Measurements from ENCODE around the gene HNRNPUL1. TPM values are rescaled to one million over a fixed set of nuclear protein-coding genes. Genes with fewer than 3 reads are reported as not detected.

The HNRNPUL1 gene
- total and polyA plus RNA-seq, 2 experiments from 2014 or later = 204 to 207 TPM

DNA sequence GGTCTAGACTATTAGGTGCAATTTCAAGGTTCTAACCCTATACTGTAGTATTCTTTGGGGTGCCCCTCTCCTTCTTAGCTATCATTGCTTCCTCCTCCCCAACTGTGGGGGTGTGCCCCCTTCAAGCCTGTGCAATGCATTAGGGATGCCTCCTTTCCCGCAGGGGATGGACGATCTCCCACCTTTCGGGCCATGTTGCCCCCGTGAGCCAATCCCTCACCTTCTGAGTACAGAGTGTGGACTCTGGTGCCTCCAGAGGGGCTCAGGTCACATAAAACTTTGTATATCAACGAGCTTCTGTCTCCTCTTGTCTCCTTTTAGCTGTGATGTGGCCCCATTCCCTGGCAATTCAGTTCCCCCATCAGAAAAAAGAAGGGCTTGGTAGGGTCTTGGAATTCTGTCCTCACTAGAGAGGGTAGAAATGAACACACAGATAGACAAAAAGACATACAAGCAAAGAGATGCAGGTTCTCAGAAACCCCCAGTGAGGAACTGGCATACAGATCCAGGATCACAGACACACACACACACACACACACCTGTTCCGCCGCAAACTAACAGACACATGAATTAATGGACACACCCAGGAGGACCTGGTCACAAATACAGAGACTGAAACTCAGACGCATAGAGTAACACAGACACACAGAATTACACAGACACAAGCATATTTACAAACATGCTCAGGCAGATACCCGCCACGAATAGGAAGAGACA is 2.5 kb upstream of the HNRNPUL1 start:
- Histone ChIP-seq H4K20me1 (replicated peaks; ENCODE audit: insufficient read depth) (peaks cover 8% of the 10 kb centered on the region; the same call in 1 of the 2 replicates), H3K9me2 (ENCODE audit: insufficient read depth) (no peaks in the 10 kb centered on the region), H3K4me3 (peak overlapping the region; percentile 76), H3K79me2 (replicated peaks; ENCODE audit: insufficient read depth) (peaks cover 29% of the 10 kb centered on the region), H3F3A (replicated peaks; ENCODE audit: low read depth) (peaks cover 11% of the 10 kb centered on the region), H3K27ac (ENCODE audit: low read depth) (no peak overlapping the region), H3K36me3 (ENCODE audit: insufficient read depth) (peaks cover 6% of the 10 kb centered on the region; the same call in 1 of the 2 replicates), H3K4me1 (ENCODE audit: insufficient read depth) (peaks cover 5% of the 10 kb centered on the region; the same call in 1 of the 2 replicates), H3K4me2 (peak overlapping the region; percentile 86; the same call in 1 of the 2 replicates), H2AFZ (no peak overlapping the region), H3K27me3 (ENCODE audit: insufficient read depth) (no peaks in the 10 kb centered on the region)
- DNase-seq (ENCODE audit: low spot score) (no peak), ATAC-seq (no peak)
- Mint-ChIP-seq H3K4me1 (peaks cover 17% of the 10 kb centered on the region), H3K27me3 (ENCODE audit: insufficient read depth, low read depth, poor library complexity) (peaks cover 24% of the 10 kb centered on the region), H3K27ac (no peak overlapping the region), H3K9me3 (no peaks in the 10 kb centered on the region; the same call in 1 of the 3 replicates), H3K36me3 (ENCODE audit: low read depth) (peaks cover 42% of the 10 kb centered on the region), H3K4me3 (peak overlapping the region; percentile 94)
- no peak for TF ChIP-seq EZH2 (IDR thresholded peaks at IDR 0.05; ENCODE audit: low read depth, unreplicated experiment)
- no peak for TF ChIP-seq ZNF114 (CRISPR knock-in tag; IDR thresholded peaks at IDR 0.05)

DNA sequence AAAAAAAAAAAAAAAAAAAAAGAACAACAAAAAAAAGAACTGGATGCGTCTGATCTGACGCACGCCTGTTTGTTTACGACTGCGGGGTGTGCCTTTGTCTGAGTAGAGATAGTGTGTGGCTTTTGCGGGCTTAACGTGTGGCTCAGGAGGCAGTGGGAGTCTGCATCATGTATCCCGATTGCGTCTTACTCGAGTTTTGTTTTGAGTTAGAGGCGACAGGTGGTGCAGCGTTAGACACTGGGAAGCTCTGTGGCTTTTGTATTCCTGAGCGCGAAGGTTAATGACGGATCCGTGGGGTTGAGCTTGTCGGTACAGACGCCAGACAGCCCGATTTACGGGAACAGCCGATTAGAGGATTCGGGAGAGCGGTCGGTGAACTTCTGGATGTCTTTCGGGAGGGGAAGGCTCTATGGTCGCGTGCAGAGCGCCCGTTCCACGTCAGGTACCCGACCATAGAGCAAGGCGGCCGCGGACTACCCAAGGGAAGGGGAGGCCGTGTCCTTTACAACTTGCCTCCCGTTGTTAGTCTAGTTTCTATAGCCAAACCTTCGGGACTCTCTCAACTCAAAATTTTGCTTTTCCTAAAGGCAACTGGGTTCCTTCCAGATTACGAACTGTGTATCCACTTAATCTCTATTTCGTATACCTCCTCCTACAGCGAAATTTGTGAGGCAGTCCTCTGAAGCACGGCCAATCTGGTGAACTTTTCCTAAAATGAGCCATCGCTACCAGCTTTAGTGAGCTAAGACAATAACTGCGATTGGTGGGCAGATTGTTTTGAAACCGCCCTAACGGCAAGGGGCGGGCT is 926 bp upstream of the HNRNPUL1 start:
- Histone ChIP-seq H3K9me2 (ENCODE audit: insufficient read depth) (no peaks in the 10 kb centered on the region), H3K27me3 (ENCODE audit: insufficient read depth) (no peaks in the 10 kb centered on the region), H3K4me3 (peak overlapping the region; percentile 76), H3K27ac (ENCODE audit: low read depth) (peak overlapping the region; percentile 88), H3K36me3 (ENCODE audit: insufficient read depth) (peaks cover 5% of the 10 kb centered on the region), H3K4me2 (peak overlapping the region; percentile 86), H3F3A (replicated peaks; ENCODE audit: low read depth) (peaks cover 13% of the 10 kb centered on the region), H4K20me1 (replicated peaks; ENCODE audit: insufficient read depth) (peaks cover 23% of the 10 kb centered on the region), H2AFZ (no peak overlapping the region), H3K4me1 (ENCODE audit: insufficient read depth) (peaks cover 7% of the 10 kb centered on the region), H3K79me2 (replicated peaks; ENCODE audit: insufficient read depth) (peaks cover 45% of the 10 kb centered on the region)
- Mint-ChIP-seq H3K4me3 (peak overlapping the region; percentile 94), H3K9me3 (no peaks in the 10 kb centered on the region; the same call in 1 of the 3 replicates), H3K27ac (peak overlapping the region; percentile 99), H3K27me3 (ENCODE audit: insufficient read depth, low read depth, poor library complexity) (peaks cover 22% of the 10 kb centered on the region), H3K4me1 (peaks cover 22% of the 10 kb centered on the region), H3K36me3 (ENCODE audit: low read depth) (peaks cover 48% of the 10 kb centered on the region)
- TF ChIP-seq NANOG (IDR thresholded peaks at IDR 0.05; ENCODE audit: borderline replicate concordance) = no peak
- TF ChIP-seq POLR2AphosphoS5 (IDR thresholded peaks at IDR 0.05; ENCODE audit: low read depth) = peak; percentile 68
- DNase-seq (ENCODE audit: low spot score) (peak; percentile 33), ATAC-seq (peak; percentile 11)

DNA sequence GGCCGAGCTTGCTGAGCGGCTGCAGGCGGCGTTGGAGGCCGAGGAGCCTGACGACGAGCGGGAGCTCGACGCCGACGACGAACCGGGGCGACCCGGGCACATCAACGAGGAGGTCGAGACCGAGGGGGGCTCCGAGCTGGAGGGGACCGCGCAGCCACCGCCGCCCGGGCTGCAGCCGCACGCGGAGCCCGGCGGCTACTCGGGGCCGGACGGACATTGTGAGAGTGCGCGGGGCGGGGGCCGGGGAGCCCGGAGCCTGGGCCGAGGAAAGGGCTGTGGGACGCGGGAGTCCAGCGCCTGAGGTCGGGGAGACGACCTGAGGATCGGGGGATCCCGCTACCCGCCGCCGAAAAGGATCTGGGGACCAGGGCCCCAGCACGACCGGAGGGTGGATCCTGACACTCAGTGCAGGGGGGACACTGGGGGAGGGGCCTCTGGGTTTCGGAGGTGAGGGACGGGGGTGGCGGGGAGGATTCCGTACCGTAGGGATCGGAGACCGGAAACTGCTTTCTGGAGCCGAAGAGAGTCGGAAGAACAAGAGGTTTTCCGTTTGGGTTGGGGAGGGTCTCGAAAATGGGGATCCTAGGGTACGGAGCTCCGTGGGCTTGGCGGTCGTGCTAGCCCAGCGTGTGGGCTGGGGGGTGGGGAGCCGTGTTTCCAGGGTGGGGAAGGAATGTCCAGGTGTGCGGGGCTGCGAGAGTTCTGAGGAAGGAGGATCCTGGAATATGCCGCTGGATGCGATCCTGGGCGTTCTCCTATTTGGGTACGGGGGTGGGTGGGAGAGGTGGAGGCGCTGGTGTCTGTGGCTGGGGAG is 616 bp downstream of the HNRNPUL1 start:
- DNase-seq (ENCODE audit: low spot score) (peak; percentile 84), ATAC-seq (peak; percentile 11)
- peaks cover 20% of the 10 kb centered on the region for H3K36me3 ChIP-seq (ENCODE audit: insufficient read depth)
- TF ChIP-seq, protein P1, sequence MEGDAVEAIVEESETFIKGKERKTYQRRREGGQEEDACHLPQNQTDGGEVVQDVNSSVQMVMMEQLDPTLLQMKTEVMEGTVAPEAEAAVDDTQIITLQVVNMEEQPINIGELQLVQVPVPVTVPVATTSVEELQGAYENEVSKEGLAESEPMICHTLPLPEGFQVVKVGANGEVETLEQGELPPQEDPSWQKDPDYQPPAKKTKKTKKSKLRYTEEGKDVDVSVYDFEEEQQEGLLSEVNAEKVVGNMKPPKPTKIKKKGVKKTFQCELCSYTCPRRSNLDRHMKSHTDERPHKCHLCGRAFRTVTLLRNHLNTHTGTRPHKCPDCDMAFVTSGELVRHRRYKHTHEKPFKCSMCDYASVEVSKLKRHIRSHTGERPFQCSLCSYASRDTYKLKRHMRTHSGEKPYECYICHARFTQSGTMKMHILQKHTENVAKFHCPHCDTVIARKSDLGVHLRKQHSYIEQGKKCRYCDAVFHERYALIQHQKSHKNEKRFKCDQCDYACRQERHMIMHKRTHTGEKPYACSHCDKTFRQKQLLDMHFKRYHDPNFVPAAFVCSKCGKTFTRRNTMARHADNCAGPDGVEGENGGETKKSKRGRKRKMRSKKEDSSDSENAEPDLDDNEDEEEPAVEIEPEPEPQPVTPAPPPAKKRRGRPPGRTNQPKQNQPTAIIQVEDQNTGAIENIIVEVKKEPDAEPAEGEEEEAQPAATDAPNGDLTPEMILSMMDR (conservative IDR thresholded peaks at IDR 0.05; ENCODE audit: low read depth in 2 of 2) = no peak
- TF ChIP-seq STAT1 (IDR thresholded peaks at IDR 0.05; ENCODE audit: unreplicated experiment) (no peak), NANOG (IDR thresholded peaks at IDR 0.05; ENCODE audit: borderline replicate concordance) (no peak), POLR2AphosphoS5 (IDR thresholded peaks at IDR 0.05; ENCODE audit: low read depth) (peak; percentile 53), EZH2 (IDR thresholded peaks at IDR 0.05; ENCODE audit: low read depth, unreplicated experiment) (no peak)
- TF ChIP-seq, protein P2, sequence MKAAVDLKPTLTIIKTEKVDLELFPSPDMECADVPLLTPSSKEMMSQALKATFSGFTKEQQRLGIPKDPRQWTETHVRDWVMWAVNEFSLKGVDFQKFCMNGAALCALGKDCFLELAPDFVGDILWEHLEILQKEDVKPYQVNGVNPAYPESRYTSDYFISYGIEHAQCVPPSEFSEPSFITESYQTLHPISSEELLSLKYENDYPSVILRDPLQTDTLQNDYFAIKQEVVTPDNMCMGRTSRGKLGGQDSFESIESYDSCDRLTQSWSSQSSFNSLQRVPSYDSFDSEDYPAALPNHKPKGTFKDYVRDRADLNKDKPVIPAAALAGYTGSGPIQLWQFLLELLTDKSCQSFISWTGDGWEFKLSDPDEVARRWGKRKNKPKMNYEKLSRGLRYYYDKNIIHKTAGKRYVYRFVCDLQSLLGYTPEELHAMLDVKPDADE (IDR thresholded peaks at IDR 0.05) = 0 out of 2 replicates have a peak, but pooled peaks have one; percentile 14
- H2AFZ ChIP-seq = no peak overlapping the region
- Mint-ChIP-seq H3K9me3 (no peaks in the 10 kb centered on the region; the same call in 1 of the 3 replicates), H3K27me3 (ENCODE audit: insufficient read depth, low read depth, poor library complexity) (peaks cover 22% of the 10 kb centered on the region), H3K4me1 (peaks cover 22% of the 10 kb centered on the region), H3K36me3 (ENCODE audit: low read depth) (peaks cover 49% of the 10 kb centered on the region), H3K4me3 (peak overlapping the region; percentile 94), H3K27ac (peak overlapping the region; percentile 99)
- H3K4me2 ChIP-seq = peak overlapping the region; percentile 91
- peaks cover 22% of the 10 kb centered on the region for H3F3A ChIP-seq (replicated peaks; ENCODE audit: low read depth)
- H3K4me1 ChIP-seq (ENCODE audit: insufficient read depth) = peaks cover 7% of the 10 kb centered on the region
- H3K79me2 ChIP-seq (replicated peaks; ENCODE audit: insufficient read depth) = peaks cover 60% of the 10 kb centered on the region
- no peaks in the 10 kb centered on the region for H3K27me3 ChIP-seq (ENCODE audit: insufficient read depth)
- H4K20me1 ChIP-seq (replicated peaks; ENCODE audit: insufficient read depth) = peaks cover 35% of the 10 kb centered on the region
- peak overlapping the region; percentile 93 for H3K27ac ChIP-seq (ENCODE audit: low read depth)
- H3K9me2 ChIP-seq (ENCODE audit: insufficient read depth) = no peaks in the 10 kb centered on the region
- peak overlapping the region; percentile 82 for H3K4me3 ChIP-seq
